ENCODE results near the gene GNA12.

The GNA12 gene

DNA sequence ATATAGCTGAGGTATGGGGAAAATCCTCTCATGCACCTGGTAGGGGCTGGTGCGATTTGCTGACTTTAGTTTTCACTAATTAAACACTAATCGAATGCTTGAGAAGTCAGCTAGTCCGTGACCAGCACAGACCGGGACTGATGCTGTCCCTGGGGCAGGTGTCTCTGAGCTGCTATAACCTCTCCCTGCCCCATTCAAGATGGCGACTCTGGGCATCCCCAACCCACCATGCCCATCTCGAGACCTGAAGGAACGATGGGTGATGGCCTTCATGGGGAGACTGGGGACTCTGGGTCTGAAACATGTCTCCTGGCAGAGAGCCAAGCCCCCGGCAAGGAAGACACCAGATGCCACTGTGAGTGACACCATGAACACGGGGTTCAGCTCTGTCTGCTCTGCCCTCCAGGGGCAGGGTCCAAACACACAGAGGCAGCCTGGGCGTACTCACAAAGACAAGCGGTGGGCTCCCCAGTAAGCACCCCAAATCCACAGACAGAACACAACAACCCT is 57.4 kb downstream of the GNA12 start:
- no peak for DNase-seq (ENCODE audit: insufficient read length, low spot score)

GRCh38 chr7:2785071-2785500 is 59.0 kb downstream of the GNA12 start:
- no peak for FAIRE-seq
- DNase-seq (ENCODE audit: insufficient read length, low spot score): peak; percentile 44

More for the DNA sequence above, 57.4 kb downstream of the GNA12 start:
- FAIRE-seq: no peak

- FAIRE-seq: no peak
Observed at GRCh38 chr7:2782565-2782964, 61.5 kb downstream of the GNA12 start.

DNA sequence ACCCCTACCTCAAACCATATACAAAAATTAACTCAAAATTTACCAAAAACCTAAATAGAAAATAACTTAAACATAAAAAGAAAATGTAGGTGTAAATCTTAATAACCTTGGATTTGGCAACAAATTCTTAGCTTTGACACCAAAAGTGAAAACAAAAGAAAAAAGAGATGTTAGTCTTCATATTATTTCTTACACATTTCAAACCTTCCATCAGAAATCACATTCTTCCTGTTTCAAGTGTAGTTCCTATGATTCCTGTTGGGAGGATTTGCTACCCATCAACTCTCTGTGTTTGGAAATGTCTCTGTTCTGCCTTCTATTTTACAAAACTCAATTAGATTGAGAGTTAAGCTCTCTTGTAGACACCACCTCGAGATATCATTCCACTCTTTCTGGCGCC is 62.0 kb downstream of the GNA12 start:
- no peak for FAIRE-seq

More at GRCh38 chr7:2782565-2782964, 61.5 kb downstream of the GNA12 start:
- DNase-seq (ENCODE audit: insufficient read length, low spot score): no peak

GRCh38 chr7:2781636-2782035 is 62.5 kb downstream of the GNA12 start:
- DNase-seq (ENCODE audit: insufficient read length, low spot score): no peak

More for the DNA sequence above, 62.0 kb downstream of the GNA12 start:
- no peak for DNase-seq (ENCODE audit: insufficient read length, low spot score)

DNA sequence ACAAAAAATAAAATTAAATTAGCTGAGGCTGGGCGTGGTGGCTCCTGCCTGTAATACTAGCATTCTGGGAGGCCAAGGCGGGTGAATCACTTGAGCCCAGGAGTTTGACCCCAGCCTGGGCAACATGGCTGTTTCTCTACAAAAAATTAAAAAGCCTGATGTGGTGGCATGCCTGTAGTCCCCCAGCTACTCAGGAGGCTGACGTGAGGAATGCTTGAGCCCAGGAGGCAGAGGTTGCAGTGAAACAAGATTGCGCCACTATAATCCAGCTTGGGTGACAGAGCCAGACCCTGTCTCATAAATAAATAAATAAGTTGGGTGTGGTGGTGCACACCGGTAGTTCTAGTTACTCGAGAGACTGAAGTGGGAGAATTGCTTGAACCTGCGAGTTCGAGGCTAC is 65.1 kb downstream of the GNA12 start:
- no peak for DNase-seq (ENCODE audit: insufficient read length, low spot score)
- no peak for FAIRE-seq

More at GRCh38 chr7:2781636-2782035, 62.5 kb downstream of the GNA12 start:
- no peak for FAIRE-seq

DNA sequence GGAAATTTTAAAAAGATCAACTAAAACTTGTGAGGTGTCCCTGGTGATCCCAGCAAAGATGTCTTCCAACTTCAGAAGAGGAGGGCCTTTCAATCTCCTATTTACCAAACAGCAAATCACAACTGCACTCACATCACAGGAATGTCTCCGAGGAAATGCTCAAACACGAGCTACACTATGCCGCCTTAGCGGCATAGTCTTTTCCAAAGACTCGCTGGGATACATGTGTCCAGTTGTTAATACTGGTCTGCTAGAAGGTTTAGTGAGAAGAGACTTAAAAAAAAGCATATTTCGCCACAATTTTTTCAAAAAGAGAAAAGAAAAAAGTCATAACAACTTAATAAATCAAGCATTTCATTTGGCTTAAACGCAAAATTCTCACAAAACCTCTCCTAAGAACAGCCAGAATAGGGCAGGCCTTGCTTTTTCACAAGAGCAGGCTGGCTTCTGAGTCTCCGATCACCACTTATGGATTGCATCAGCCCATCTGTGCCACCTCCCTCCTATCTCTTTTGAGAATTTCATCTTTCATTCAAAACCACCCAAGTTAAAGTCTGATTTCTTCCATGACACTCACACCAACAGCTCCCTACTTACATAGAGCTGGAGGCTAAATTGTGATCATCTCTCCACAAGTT is 66.1 kb downstream of the GNA12 start:
- FAIRE-seq (no peak), DNase-seq (ENCODE audit: insufficient read length, low spot score) (no peak)

DNA sequence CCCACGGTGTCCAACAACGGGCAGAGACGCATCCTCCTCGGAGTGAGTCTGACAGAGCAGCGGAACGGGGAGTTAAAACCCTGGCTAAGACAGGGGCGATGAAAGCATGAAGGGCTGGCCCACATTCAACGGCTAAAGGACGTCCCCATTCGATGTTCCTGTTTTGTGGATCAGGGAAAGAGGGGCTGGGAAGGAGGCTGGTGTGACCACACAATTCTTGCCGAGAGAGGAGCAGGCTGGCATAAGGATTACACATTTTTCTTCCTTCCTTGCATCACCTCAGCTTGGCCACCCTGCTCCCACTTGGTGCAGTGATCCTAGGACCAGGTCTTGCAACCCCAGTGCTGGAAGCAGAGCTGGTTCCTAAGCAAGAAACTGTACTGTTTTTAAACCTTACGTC is 67.7 kb downstream of the GNA12 start:
- no peak for FAIRE-seq
- DNase-seq (ENCODE audit: insufficient read length, low spot score): no peak

DNA sequence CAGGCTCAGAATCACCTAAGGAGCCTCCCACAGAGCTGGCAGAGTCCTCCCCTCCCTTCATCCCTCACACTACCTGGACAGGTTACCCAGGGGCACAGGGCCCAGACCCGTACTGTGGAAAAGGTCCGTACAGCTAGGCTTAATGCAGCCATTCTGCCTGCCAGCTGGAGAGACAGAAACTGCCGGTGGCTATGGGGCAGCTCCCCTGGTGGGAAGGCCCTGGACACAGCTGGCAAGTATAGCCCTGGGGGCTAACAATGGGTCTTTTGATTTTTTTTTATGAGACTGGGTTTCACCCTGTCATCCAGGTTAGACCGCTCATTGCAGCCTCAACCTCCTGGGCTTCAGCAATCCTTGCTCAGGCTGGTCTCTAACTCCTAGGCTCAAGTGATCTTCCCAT is 68.3 kb downstream of the GNA12 start:
- no peak for FAIRE-seq

GRCh38 chr7:2775376-2775775 is 68.7 kb downstream of the GNA12 start:
- no peak for FAIRE-seq
- no peak for DNase-seq (ENCODE audit: insufficient read length, low spot score)

More for the DNA sequence above, 68.3 kb downstream of the GNA12 start:
- DNase-seq (ENCODE audit: insufficient read length, low spot score): no peak

- DNase-seq (ENCODE audit: insufficient read length, low spot score) (no peak), FAIRE-seq (no peak)
Observed at GRCh38 chr7:2774935-2775334, 69.2 kb downstream of the GNA12 start.

DNA sequence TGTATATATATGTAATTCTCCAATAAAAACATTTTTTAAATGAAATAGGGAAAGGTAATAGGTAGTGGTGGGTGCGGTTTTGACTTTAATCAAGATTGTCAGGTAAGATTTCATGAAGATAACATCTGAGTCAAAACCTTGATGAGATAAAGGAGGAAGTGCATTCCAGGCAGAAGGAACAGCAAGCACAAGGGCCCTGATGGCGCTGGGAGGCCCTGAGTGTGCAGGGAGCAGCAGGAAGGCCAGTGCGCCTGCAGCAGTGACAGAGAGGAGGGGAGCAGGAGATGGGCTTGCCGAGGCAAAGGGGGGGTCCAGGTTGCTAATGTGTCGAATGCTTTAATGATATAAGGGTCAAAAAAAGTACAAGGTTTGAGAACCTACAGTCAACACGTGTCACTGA is 69.8 kb downstream of the GNA12 start:
- FAIRE-seq: no peak

DNA sequence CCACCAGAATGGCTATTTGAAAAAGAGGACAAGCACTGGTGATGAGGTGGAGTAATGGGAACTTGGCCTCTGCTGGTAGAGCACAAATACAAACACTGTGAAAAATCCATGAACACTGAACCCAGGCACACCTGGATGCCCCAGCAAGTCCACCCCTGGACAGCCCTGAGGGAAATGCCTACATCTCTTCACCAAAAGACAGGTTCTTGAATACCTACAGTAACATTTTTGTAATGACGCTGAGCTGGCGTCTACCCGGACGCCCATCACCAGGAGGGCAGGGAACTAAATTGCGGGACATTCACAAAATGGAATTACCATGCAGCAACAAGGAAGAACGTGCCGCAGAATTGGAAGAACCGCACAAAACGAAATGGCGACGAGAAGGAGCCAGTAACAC is 70.5 kb downstream of the GNA12 start:
- no peak for FAIRE-seq
- DNase-seq (ENCODE audit: insufficient read length, low spot score): no peak

More for the DNA sequence above, 69.8 kb downstream of the GNA12 start:
- DNase-seq (ENCODE audit: insufficient read length, low spot score): no peak

- DNase-seq (ENCODE audit: insufficient read length, low spot score) (no peak), FAIRE-seq (no peak)
Observed at GRCh38 chr7:2771274-2771731, 72.8 kb downstream of the GNA12 start.

DNA sequence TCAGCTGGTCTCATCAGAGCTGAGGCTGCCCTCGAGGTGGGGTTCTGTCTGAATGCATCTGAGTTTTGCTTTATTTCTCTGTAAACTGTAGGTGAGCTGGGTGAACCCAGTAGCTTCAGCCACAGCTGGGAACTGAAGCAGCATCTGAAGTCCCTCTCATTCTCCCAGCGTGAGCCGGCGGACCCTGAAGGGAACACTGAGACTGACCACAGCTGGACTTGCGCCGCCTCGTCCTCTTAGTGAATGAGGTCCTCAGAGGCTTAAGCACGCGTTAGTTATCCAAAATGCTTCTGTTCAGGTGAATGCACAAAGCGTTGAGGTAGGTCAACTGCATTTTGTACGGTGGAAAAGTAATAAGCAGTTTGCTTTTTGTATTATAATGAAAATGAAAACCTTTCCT is 79.5 kb downstream of the GNA12 start:
- FAIRE-seq (no peak), DNase-seq (ENCODE audit: insufficient read length, low spot score) (no peak)

GRCh38 chr7:2763597-2763996 is 80.5 kb downstream of the GNA12 start:
- no peak for FAIRE-seq
- DNase-seq (ENCODE audit: insufficient read length, low spot score): no peak

DNA sequence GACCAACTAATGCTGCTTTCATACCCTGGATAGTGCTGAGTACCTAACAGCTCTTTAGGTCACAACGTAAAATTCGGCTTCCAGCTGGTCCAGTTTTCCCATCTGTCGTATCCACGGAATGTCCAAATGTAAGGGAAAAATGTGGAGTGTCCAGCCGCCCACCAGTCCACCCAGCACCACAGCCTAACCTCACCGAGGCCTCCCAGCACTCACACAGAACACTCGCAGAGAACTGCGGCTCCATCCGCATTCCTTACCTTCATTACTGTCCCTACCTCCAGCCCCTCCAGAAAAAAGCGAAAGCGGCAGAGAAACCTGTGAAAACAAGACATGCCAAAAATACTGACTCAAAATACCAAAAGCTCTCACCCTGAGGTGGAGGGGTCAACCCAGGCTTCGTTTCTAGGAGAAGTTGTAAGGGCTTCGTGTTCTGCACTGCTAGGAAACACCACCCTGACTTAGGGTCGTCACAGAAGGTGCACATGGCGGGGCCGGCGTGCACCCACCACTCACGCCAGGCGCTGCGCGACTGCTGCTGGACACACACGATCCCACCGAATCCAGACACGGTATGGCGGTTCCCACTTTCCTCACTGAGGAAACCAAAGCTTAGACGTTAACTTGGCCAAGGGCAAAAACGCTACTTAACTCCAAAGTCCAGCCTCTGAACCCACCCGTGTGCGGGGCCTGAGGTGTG is 82.2 kb downstream of the GNA12 start:
- FAIRE-seq (no peak), DNase-seq (ENCODE audit: insufficient read length, low spot score) (no peak)

DNA sequence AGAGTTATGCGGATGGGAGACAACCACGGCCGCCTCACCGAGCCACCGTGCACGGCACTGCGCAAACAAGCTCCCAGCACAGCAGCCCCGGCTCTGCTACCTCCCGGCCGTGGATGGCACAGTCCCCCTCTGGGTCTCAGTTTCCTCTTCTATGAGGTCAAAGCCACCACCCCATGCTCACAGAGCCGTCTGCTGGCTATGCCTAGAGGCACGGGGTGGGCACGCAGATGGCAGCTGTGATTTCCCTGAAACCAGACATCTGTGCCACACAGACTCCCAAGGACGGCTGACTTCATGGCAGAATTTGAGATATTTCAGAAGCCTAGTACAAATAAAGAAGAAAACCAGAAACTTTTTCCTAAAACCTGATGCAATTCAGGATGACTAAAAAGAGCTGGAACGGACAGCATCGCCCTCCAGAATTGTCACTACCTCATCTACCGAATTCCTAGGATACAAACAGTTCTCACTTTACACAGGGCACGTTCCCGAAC is 82.9 kb downstream of the GNA12 start:
- no peak for DNase-seq (ENCODE audit: insufficient read length, low spot score)
- no peak for FAIRE-seq

DNA sequence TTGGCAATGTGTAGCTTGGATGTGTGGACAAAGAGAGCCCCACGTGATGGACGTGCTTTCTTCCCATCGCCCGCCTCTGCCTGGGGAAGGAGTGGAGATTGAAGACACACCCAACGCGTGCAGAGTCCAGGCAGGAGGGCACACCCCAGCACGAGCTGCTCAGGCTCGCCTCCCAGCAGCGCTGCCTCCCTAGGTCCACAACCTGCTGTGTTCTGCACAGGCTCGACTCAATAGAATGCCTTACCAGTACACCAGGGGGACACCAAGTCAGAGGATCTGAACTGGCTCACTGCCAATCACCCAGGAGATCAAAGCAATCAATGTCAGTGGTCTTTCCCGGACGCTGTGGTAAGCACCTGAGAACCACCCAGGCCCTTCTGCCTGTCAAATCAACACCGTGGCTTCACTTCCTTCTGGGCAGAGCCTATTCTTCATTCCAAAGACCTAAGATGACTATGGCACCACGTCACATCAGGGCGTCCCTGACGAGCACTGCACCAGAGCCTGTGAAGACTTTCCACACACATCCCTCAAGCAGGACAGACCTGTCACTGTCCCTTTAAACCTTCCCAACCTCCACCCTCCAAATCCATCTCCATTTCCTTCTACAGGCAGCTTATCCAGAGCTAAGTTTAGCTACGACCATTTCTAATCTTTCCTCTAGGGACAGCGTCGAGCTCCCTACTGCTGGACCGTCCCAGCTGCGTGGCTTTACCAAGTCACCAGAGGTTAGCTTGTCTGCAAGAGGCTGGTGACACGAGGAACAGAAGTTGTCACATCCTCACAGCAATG is 83.8 kb downstream of the GNA12 start:
- FAIRE-seq: peak; percentile 48
- DNase-seq (ENCODE audit: insufficient read length, low spot score): peak; percentile 74

DNA sequence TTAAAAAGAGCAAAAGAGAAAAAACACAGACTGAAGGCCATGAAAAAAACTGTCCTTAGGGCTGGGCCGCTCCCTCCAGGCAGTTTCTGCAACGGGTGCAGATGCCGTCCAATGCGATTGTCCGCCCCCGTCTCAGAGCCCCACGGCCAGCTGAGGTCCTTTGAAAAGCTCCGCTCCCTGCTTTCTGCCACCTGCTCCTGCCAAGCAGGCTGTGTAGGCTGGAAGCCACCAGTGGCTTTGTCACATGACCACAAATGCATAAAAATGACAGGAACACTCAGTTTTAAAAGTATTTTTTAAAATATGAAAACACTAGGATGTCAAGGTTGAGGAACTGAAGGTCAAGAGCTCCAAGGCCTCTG is 84.4 kb downstream of the GNA12 start:
- DNase-seq (ENCODE audit: insufficient read length, low spot score) (no peak), FAIRE-seq (no peak)
